ENCODE measurements around the gene SOS2.

- no peak for TF ChIP-seq CTCF (conservative IDR thresholded peaks at IDR 0.05; ENCODE audit: low read length)
- no peak for TF ChIP-seq EZH2phosphoT487 (IDR thresholded peaks at IDR 0.05; ENCODE audit: borderline replicate concordance)
These were observed 161.1 kb downstream of the SOS2 start for GRCh38 chr14:50070230-50070629.

All from Loucy (cell line).